Upper lobe of left lung (tissue), 6 donors: ENCODE measurements around the gene SFT2D3. TPM values are rescaled to one million over a fixed set of nuclear protein-coding genes. Genes with fewer than 3 reads are reported as not detected.

ENCODE experiments used
- ATAC-seq, 2 donors: fragments of 200-7000 bp; cut with Tn5 transposase; one replicate each; pipeline ENCODE4 v1.9.1; 2022; ENCODE audit warnings: mild to moderate bottlenecking in 2 of 2, moderate library complexity in 2 of 2; ENCODE audit not compliant: low FRiP score in 2 of 2
- DNase-seq, 2 donors: peaks; one replicate each; pipeline ENCODE4 v3.0.0-alpha.2; 2019 to 2020
- H3K27ac ChIP-seq, 4 donors: fragments of 200-600 bp; sonication (generic); one replicate each; pipeline ENCODE4 v1.5.1; 2016 to 2019
- H3K27me3 ChIP-seq, 4 donors: fragments of 200-600 bp; sonication (generic); one replicate each; pipeline ENCODE4 v1.5.1; 2017 to 2019
- H3K36me3 ChIP-seq, 4 donors: fragments of 200-600 bp; sonication (generic); one replicate each; pipeline ENCODE4 v1.5.1; 2016 to 2019
- H3K4me1 ChIP-seq, 4 donors: fragments of 200-600 bp; sonication (generic); one replicate each; pipeline ENCODE4 v1.5.1; 2018 to 2019
- H3K4me3 ChIP-seq, 4 donors: fragments of 200-600 bp; sonication (generic); one replicate each; pipeline ENCODE4 v1.5.1; 2017 to 2019; ENCODE audit warnings: mild to moderate bottlenecking in 2 of 4, moderate library complexity in 1 of 4
- H3K9me3 ChIP-seq, 4 donors: fragments of 200-600 bp; sonication (generic); one replicate each; pipeline ENCODE4 v1.5.1; 2018 to 2019
- CTCF ChIP-seq, 6 experiments: fragments of 450-650 bp in 4 of 6; fragments of 200-600 bp in 2 of 6; sonication (generic) in 2 of 6; IDR thresholded peaks; one replicate each; pipeline ENCODE4 v1.5.1; 2016 to 2019; ENCODE audit warnings: antibody characterized with exemption in 6 of 6
- EP300 ChIP-seq, 4 donors: sonication (generic); formaldehyde crosslinking; IDR thresholded peaks; one replicate each; pipeline ENCODE4 v1.5.1; 2017; ENCODE audit warnings: antibody characterized with exemption in 4 of 4, control low read depth in 2 of 4
- POLR2A ChIP-seq, 4 donors: fragments of 450-650 bp; IDR thresholded peaks; one replicate each; pipeline ENCODE4 v1.5.1; 2016 to 2017; ENCODE audit warnings: antibody characterized with exemption in 4 of 4, mild to moderate bottlenecking in 2 of 4
- POLR2AphosphoS5 ChIP-seq, 2 donors: sonication (generic); formaldehyde crosslinking; IDR thresholded peaks; one replicate each; pipeline ENCODE4 v1.5.1; 2017; ENCODE audit warnings: antibody characterized with exemption in 2 of 2
- WGBS, 2 donors: methylation state at CpG; one replicate each; pipeline ENCODE4 v1.1.5; 2017 to 2018; 5-methylcytosine and 5-hydroxymethylcytosine counted together
- total RNA-seq, 6 donors: library from RNA; depleted of rRNA in 4 of 6; stranded (reverse); fragments of >200 nt in 4 of 6; gene quantifications; one replicate each; pipeline versions ENCODE4 v1.1.0 to v1.2.1, GENCODE V29; 2016 to 2021
- donor health status: DM: no; HTN: no; CAD: no; lungs with moderate emphysema.
- donor health status: DM: no; HTN: yes; CAD: no; lungs with severe emphysema.

SFT2D3 gene
- total RNA-seq, 6 donors from 2014 or later: 6.4 to 13.1 (median 9.1) TPM

GRCh38 chr2:127670055-127670956, 31.0 kb upstream of the SFT2D3 start:
- DNase-seq (no peak), ATAC-seq (no peak)
- Histone ChIP-seq H3K4me3 (peak overlapping the region in 1 of 4 donors; percentile 91), H3K4me1 (peaks cover 11 to 27% (median 17%) of the 10 kb centered on the region in 4 donors), H3K36me3 (peaks cover 0 to 3% (median 0%) of the 10 kb centered on the region in 4 donors), H3K9me3 (no peaks in the 10 kb centered on the region), H3K27me3 (peaks cover 0 to 7% (median 0%) of the 10 kb centered on the region in 4 donors), H3K27ac (peak overlapping the region in 2 of 4 donors; percentile 43 to 87)
- WGBS, 2 donors: 75 to 76% methylated on average over 10 of the region's 10 CpGs
- no peak for TF ChIP-seq POLR2A (IDR thresholded peaks at IDR 0.05)
- no peak for TF ChIP-seq EP300 (IDR thresholded peaks at IDR 0.05)
- TF ChIP-seq POLR2AphosphoS5 (IDR thresholded peaks at IDR 0.05): no peak
- no peak for TF ChIP-seq CTCF (IDR thresholded peaks at IDR 0.05)

GRCh38 chr2:127670957-127671290, 30.4 kb upstream of the SFT2D3 start:
- TF ChIP-seq POLR2A (IDR thresholded peaks at IDR 0.05): no peak
- Histone ChIP-seq H3K27ac (peak overlapping the region in 2 of 4 donors; percentile 43 to 87), H3K27me3 (peaks cover 0 to 7% (median 0%) of the 10 kb centered on the region in 4 donors), H3K9me3 (no peaks in the 10 kb centered on the region), H3K4me1 (peaks cover 6 to 30% (median 22%) of the 10 kb centered on the region in 4 donors), H3K36me3 (peaks cover 0 to 3% (median 0%) of the 10 kb centered on the region in 4 donors), H3K4me3 (peak overlapping the region in 2 of 4 donors; percentile 62 to 91)
- WGBS, 2 donors: 66 to 93% methylated on average over 4 to 5 of the region's 5 CpGs
- no peak for ATAC-seq
- no peak for DNase-seq

GRCh38 chr2:127671557-127672302, 29.6 kb upstream of the SFT2D3 start:
- peak overlapping the region; percentile 87 to 94 (median 89) for H3K27ac ChIP-seq
- peak overlapping the region in 3 of 4 donors; percentile 57 to 91 (median 62) for H3K4me3 ChIP-seq
- peaks cover 0 to 7% (median 0%) of the 10 kb centered on the region in 4 donors for H3K27me3 ChIP-seq
- ATAC-seq (no peak), DNase-seq (peak in 1 of 2 donors; percentile 39)
- WGBS, 2 donors: 68 to 79% methylated on average over 11 to 14 of the region's 14 CpGs
- no peak for TF ChIP-seq CTCF (IDR thresholded peaks at IDR 0.05)
- no peak for TF ChIP-seq POLR2A (IDR thresholded peaks at IDR 0.05)
- TF ChIP-seq POLR2AphosphoS5 (IDR thresholded peaks at IDR 0.05): peak in 1 of 2 donors; percentile 39
- TF ChIP-seq EP300 (IDR thresholded peaks at IDR 0.05): peak in 1 of 4 donors; percentile 10
- H3K36me3 ChIP-seq: peaks cover 0 to 3% (median 0%) of the 10 kb centered on the region in 4 donors
- no peaks in the 10 kb centered on the region for H3K9me3 ChIP-seq
- H3K4me1 ChIP-seq: peaks cover 8 to 33% (median 27%) of the 10 kb centered on the region in 4 donors

GRCh38 chr2:127672341-127673224, 28.7 kb upstream of the SFT2D3 start:
- 56 to 62% methylated on average over 18 to 20 of the region's 20 CpGs for WGBS, 2 donors

More at GRCh38 chr2:127672341-127673224, 28.7 kb upstream of the SFT2D3 start:
- Histone ChIP-seq H3K4me3 (peak overlapping the region in 3 of 4 donors; percentile 57 to 91 (median 62)), H3K4me1 (peaks cover 10 to 37% (median 31%) of the 10 kb centered on the region in 4 donors), H3K36me3 (peaks cover 0 to 3% (median 0%) of the 10 kb centered on the region in 4 donors), H3K27me3 (peaks cover 0 to 7% (median 0%) of the 10 kb centered on the region in 4 donors), H3K9me3 (no peaks in the 10 kb centered on the region), H3K27ac (peak overlapping the region; percentile 87 to 94 (median 89))
- ATAC-seq (peak in 1 of 2 donors; percentile 3), DNase-seq (peak in 1 of 2 donors; percentile 50)
- TF ChIP-seq POLR2A (IDR thresholded peaks at IDR 0.05) (peak in 2 of 4 donors; percentile 7 to 22), EP300 (IDR thresholded peaks at IDR 0.05) (no peak), POLR2AphosphoS5 (IDR thresholded peaks at IDR 0.05) (peak in 1 of 2 donors; percentile 1), CTCF (IDR thresholded peaks at IDR 0.05) (no peak)
